OCI-LY7 (cell line): ENCODE results near the gene STXBP1. TPM values are rescaled to one million over a fixed set of nuclear protein-coding genes. Genes with fewer than 3 reads are reported as not detected.

Experiments
- BruUV-seq: library from RNA; stranded (reverse); fragments of 400-500 nt; replicated peaks from 2 replicates; lab custom pipeline; 2021; lab: Mats Ljungman, UMichigan
- CTCF ChIA-PET: fragments of 300-600 bp; sonication (Branson Sonifier 250); formaldehyde crosslinking; loops from one replicate; lab custom pipeline; 2022; ENCODE audit warnings: antibody characterized with exemption; ENCODE audit not compliant: unreplicated experiment; lab: Charles Lee
- POLR2A ChIA-PET: fragments of 300-600 bp; sonication (Branson Sonifier 250); formaldehyde crosslinking; loops from one replicate; lab custom pipeline; 2022; ENCODE audit warnings: antibody characterized with exemption; lab: Charles Lee
- DNase-seq: peaks from one replicate; pipeline ENCODE4 v3.0.0-alpha.2; 2015; ENCODE audit warnings: low spot score
- H2AFZ ChIP-seq: fragments of 200-600 bp; sonication (generic), shearing (Covaris generic); 2 replicates; pipeline ENCODE4 v1.6.1; 2014; ENCODE audit warnings: mild to moderate bottlenecking, antibody characterized with exemption, low read length, moderate library complexity
- H3K27ac ChIP-seq: fragments of 200-600 bp; sonication (generic); 2 replicates; pipeline ENCODE4 v1.5.1; 2014; ENCODE audit warnings: mixed run types, low read depth, mild to moderate bottlenecking, moderate library complexity, low read length, inconsistent platforms; ENCODE audit not compliant: poor library complexity, severe bottlenecking
- H3K36me3 ChIP-seq: fragments of 200-600 bp; sonication (generic); 2 replicates; pipeline ENCODE4 v1.6.1; 2014; ENCODE audit warnings: mild to moderate bottlenecking, antibody characterized with exemption, low read length, moderate library complexity, mixed read lengths; ENCODE audit not compliant: insufficient read depth
- H3K4me1 ChIP-seq: fragments of 200-600 bp; sonication (generic); 2 replicates; pipeline ENCODE4 v1.5.1; 2014; ENCODE audit warnings: mild to moderate bottlenecking, low read length; ENCODE audit not compliant: insufficient read depth, poor library complexity, severe bottlenecking
- H3K4me2 ChIP-seq: fragments of 200-600 bp; sonication (generic); 2 replicates; pipeline ENCODE4 v1.6.1; 2014; ENCODE audit warnings: mild to moderate bottlenecking, low read length
- H3K4me3 ChIP-seq: fragments of 200-600 bp; sonication (generic); 2 replicates; pipeline ENCODE4 v1.5.1; 2014; ENCODE audit warnings: mild to moderate bottlenecking, low read depth, low read length; ENCODE audit not compliant: poor library complexity, severe bottlenecking
- H3K79me2 ChIP-seq: fragments of 200-600 bp; sonication (generic); 2 replicates; pipeline ENCODE4 v1.6.1; 2016; ENCODE audit warnings: low read depth, mild to moderate bottlenecking, low read length, moderate library complexity, mixed read lengths; ENCODE audit not compliant: insufficient read depth
- H3K9me2 ChIP-seq: fragments of 200-600 bp; sonication (generic); 2 replicates; pipeline ENCODE4 v1.6.1; 2016; ENCODE audit warnings: mild to moderate bottlenecking, low read length, mixed read lengths; ENCODE audit not compliant: insufficient read depth
- H3K9me3 ChIP-seq: fragments of 200-600 bp; sonication (generic); 2 replicates; pipeline ENCODE4 v1.6.1; 2014; ENCODE audit warnings: mild to moderate bottlenecking, mixed run types, low read length, mixed read lengths
- H4K20me1 ChIP-seq: fragments of 200-600 bp; sonication (generic); 2 replicates; pipeline ENCODE4 v1.6.1; 2014; ENCODE audit warnings: mild to moderate bottlenecking, antibody characterized with exemption, low read length, moderate library complexity, mixed read lengths; ENCODE audit not compliant: insufficient read depth
- EZH2phosphoT487 ChIP-seq: fragments of 200-600 bp; sonication (generic); IDR thresholded peaks from 2 replicates; pipeline ENCODE4 v1.6.1; 2018; ENCODE audit warnings: low read depth, borderline replicate concordance, mild to moderate bottlenecking, mixed run types, antibody characterized with exemption, low read length, moderate library complexity, mixed read lengths
- intact Hi-C: fragments of 100-400 bp; cut with micrococcal nuclease; formaldehyde crosslinking; loops from one replicate; pipeline ENCODE4 v1.10.0; 2022; ENCODE audit not compliant: unreplicated experiment
- total RNA-seq, 2 experiments: library from RNA; depleted of rRNA in 1 of 2; stranded (reverse); fragments of >200 nt in 1 of 2; shearing (Covaris generic) in 1 of 2; gene quantifications; 2 replicates each; pipeline ENCODE4 v1.2.3, GENCODE V29; 2014 to 2022
- TF ChIP-seq, protein P1 (sequence below): fragments of 200-600 bp; sonication (generic); conservative IDR thresholded peaks from 2 replicates; pipeline ENCODE4 v1.5.1; 2014; ENCODE audit warnings: mild to moderate bottlenecking, antibody characterized with exemption, low read length, moderate library complexity, mixed read lengths

The STXBP1 gene
- total RNA-seq, 2 experiments from 2014 or later, result 4.1 to 20.4 TPM

DNA sequence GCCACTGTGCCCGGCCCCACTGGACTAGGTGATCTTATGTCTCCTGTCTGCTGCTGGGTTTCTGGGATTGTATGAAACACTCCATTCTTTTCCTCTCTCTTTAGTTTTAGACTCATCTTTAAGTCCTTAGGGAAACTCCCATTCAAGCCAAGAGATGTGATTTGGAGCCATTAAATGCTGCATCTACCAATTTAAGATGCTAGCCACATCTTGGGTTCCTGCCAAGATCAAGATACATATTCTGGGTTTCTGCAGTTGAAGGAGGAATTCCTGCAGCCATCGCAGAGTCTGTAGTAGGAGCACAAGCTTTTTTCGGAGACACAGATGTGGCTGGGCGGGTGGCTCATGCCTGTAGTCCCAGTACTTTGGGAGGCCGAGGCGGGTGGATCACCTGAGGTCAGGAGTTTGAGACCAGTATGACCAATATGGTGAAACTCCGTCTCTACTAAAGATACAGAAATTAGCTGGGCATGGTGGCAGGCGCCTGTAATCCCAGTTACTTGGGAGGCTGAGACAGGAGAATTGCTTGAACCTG is 23.2 kb downstream of the STXBP1 start:
- no TSS peak for BruUV-seq
- H3K27ac ChIP-seq, result no peak overlapping the region
- H3K36me3 ChIP-seq, result no peaks in the 10 kb centered on the region
- TF ChIP-seq, protein P1, sequence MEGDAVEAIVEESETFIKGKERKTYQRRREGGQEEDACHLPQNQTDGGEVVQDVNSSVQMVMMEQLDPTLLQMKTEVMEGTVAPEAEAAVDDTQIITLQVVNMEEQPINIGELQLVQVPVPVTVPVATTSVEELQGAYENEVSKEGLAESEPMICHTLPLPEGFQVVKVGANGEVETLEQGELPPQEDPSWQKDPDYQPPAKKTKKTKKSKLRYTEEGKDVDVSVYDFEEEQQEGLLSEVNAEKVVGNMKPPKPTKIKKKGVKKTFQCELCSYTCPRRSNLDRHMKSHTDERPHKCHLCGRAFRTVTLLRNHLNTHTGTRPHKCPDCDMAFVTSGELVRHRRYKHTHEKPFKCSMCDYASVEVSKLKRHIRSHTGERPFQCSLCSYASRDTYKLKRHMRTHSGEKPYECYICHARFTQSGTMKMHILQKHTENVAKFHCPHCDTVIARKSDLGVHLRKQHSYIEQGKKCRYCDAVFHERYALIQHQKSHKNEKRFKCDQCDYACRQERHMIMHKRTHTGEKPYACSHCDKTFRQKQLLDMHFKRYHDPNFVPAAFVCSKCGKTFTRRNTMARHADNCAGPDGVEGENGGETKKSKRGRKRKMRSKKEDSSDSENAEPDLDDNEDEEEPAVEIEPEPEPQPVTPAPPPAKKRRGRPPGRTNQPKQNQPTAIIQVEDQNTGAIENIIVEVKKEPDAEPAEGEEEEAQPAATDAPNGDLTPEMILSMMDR, result no peak
- no peak for TF ChIP-seq EZH2phosphoT487
- no peak overlapping the region for H3K4me2 ChIP-seq
- intact Hi-C loops, result no loop called here
- POLR2A ChIA-PET, result no interaction called here
- H3K9me2 ChIP-seq, result no peaks in the 10 kb centered on the region
- H3K79me2 ChIP-seq, result no peaks in the 10 kb centered on the region
- no peaks in the 10 kb centered on the region for H3K9me3 ChIP-seq
- no peaks in the 10 kb centered on the region for H4K20me1 ChIP-seq
- DNase-seq, result no peak
- no peak overlapping the region for H2AFZ ChIP-seq
- CTCF ChIA-PET, result no interaction called here
- no peaks in the 10 kb centered on the region for H3K4me1 ChIP-seq
- H3K4me3 ChIP-seq, result no peak overlapping the region

DNA sequence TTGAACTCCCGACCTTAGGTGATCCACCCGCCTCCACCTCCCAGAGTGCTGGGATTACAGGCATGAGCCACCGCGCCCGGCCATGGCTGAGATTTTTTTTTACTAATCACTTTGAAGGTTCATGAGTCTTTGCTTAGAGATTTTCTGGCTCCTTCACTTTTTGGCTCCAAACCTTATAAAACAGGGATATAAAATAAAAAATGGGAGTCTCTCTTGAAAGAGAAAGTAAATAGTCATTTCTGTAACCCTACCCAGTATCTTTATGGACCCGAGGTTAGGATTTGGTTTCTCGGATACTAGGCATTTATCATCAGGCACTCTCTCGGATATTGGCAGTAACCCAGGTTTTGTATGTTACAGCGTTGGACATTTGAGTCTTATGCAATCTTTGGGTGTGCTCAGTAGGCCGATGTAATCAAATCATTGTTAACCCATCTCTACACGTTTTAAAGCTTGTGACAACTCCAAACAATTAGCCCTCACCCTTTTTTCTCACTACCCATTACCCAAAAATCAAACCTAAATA is 25.3 kb downstream of the STXBP1 start:
- Histone ChIP-seq H3K36me3 (no peaks in the 10 kb centered on the region), H3K4me1 (no peaks in the 10 kb centered on the region), H3K27ac (no peak overlapping the region), H3K9me2 (no peaks in the 10 kb centered on the region), H3K4me2 (no peak overlapping the region), H3K4me3 (no peak overlapping the region), H2AFZ (no peak overlapping the region), H3K9me3 (no peaks in the 10 kb centered on the region), H4K20me1 (no peaks in the 10 kb centered on the region), H3K79me2 (no peaks in the 10 kb centered on the region)
- intact Hi-C loops, result no loop called here
- TF ChIP-seq, protein P1, result no peak
- TF ChIP-seq EZH2phosphoT487, result no peak
- POLR2A ChIA-PET, result interaction anchor here (0.6 kb wide), 1 partner anchor 278 kb away, joined by 3 read pairs; no protein-coding TSS in a partner anchor
- BruUV-seq, result no TSS peak
- CTCF ChIA-PET, result no interaction called here
- no peak for DNase-seq

DNA sequence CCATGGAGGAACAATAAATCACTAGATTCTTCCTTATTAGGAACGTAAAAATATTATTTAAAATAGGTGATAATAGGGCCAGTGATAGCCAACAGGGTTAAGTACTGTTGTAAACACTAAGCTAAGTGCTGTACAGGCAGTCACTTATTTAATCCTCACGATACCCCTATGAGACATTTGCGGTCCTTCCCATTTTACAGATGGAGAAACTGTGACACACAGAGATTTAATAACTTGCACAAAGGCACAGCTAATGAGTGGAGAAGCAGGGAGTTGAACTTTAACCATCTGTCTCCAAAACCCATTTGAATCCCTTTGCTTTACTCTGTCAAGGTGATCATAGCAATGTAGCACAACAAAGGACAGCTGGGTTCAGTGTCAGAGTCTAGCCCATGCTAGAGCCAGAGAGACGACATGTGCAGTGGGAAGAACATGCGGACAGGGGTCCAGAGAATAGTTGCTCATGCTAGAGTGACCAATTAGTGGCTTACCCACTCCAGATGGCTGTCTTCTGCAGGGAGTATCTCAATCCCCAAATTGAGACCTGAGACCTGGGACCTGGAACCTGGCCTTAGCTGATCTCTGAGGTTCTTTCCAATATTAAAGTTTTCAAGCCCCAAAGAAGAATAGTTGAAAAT is 28.9 kb downstream of the STXBP1 start:
- Histone ChIP-seq H4K20me1 (no peaks in the 10 kb centered on the region), H3K79me2 (no peaks in the 10 kb centered on the region), H3K9me2 (no peaks in the 10 kb centered on the region), H3K4me1 (no peaks in the 10 kb centered on the region), H3K4me3 (no peak overlapping the region), H3K4me2 (no peak overlapping the region), H3K36me3 (no peaks in the 10 kb centered on the region), H2AFZ (no peak overlapping the region), H3K27ac (no peak overlapping the region), H3K9me3 (no peaks in the 10 kb centered on the region)
- CTCF ChIA-PET, result no interaction called here
- POLR2A ChIA-PET, result interaction anchor here (0.5 to 0.7 kb wide), 3 partner anchors 27 to 282 kb away, joined by 3 to 6 read pairs (median 3); no protein-coding TSS in a partner anchor
- intact Hi-C loops, result no loop called here
- no TSS peak for BruUV-seq
- no peak for TF ChIP-seq EZH2phosphoT487
- TF ChIP-seq, protein P1, result no peak
- no peak for DNase-seq
